Liver (tissue), 9 donors: ENCODE results near the gene GIMAP8. TPM values are rescaled to one million over a fixed set of nuclear protein-coding genes. Genes with fewer than 3 reads are reported as not detected.

Experiments used
- DNase-seq: peaks from one replicate; pipeline ENCODE4 v3.0.0-alpha.2; 2017; ENCODE audit warnings: low spot score
- H3K27ac ChIP-seq, 2 donors: one replicate each; pipeline ENCODE4 v1.7.0; 2013; ENCODE audit warnings: inconsistent platforms in 2 of 2, low read length in 2 of 2, control low read depth in 1 of 2, low read depth in 1 of 2, mild to moderate bottlenecking in 1 of 2
- H3K27me3 ChIP-seq, 4 donors: one replicate each; pipeline versions ENCODE4 v1.6.1 to v1.7.0; 2013; ENCODE audit warnings: low read length in 3 of 4, inconsistent platforms in 1 of 4, mild to moderate bottlenecking in 1 of 4, moderate library complexity in 1 of 4; ENCODE audit not compliant: control insufficient read depth in 4 of 4, insufficient read depth in 4 of 4
- H3K36me3 ChIP-seq, 4 donors: one replicate each; pipeline versions ENCODE4 v1.6.1 to v1.7.0; 2013; ENCODE audit warnings: low read length in 3 of 4, mild to moderate bottlenecking in 3 of 4, low read depth in 1 of 4, moderate library complexity in 1 of 4; ENCODE audit not compliant: control insufficient read depth in 4 of 4, insufficient read depth in 3 of 4
- H3K4me1 ChIP-seq, 4 donors: one replicate each; pipeline versions ENCODE4 v1.6.1 to v1.7.0; 2013; ENCODE audit warnings: low read length in 3 of 4, mild to moderate bottlenecking in 3 of 4, moderate library complexity in 1 of 4; ENCODE audit not compliant: control insufficient read depth in 4 of 4, insufficient read depth in 4 of 4
- H3K4me3 ChIP-seq, 3 donors: one replicate each; pipeline versions ENCODE4 v1.6.1 to v1.7.0; 2013; ENCODE audit warnings: low read length in 3 of 3, control low read depth in 1 of 3, low read depth in 1 of 3, mild to moderate bottlenecking in 1 of 3
- H3K9ac ChIP-seq, 2 donors: one replicate each; pipeline ENCODE4 v1.7.0; 2013; ENCODE audit warnings: low read length in 2 of 2, mild to moderate bottlenecking in 2 of 2, moderate library complexity in 2 of 2, control low read depth in 1 of 2, low read depth in 1 of 2
- H3K9me3 ChIP-seq, 4 donors: one replicate each; pipeline versions ENCODE4 v1.6.1 to v1.7.0; 2013; ENCODE audit warnings: low read length in 3 of 4; ENCODE audit not compliant: control insufficient read depth in 4 of 4
- EGR1 ChIP-seq, 2 donors: IDR thresholded peaks; 2 replicates each; pipeline ENCODE4 v1.6.1; 2016 to 2018; ENCODE audit warnings: antibody characterized with exemption in 2 of 2, low read depth in 2 of 2
- FOXA1 ChIP-seq: IDR thresholded peaks from 2 replicates; pipeline ENCODE4 v1.6.1; 2016; ENCODE audit warnings: antibody characterized with exemption
- FOXA2 ChIP-seq: IDR thresholded peaks from 2 replicates; pipeline ENCODE4 v1.6.1; 2016; ENCODE audit warnings: antibody characterized with exemption
- GABPA ChIP-seq, 2 donors: IDR thresholded peaks in 1 of 2; conservative IDR thresholded peaks in 1 of 2; 2 replicates each; pipeline ENCODE4 v1.6.1; 2016; ENCODE audit warnings: antibody characterized with exemption in 2 of 2, mild to moderate bottlenecking in 1 of 2, moderate library complexity in 1 of 2
- HNF4A ChIP-seq, 2 donors: conservative IDR thresholded peaks; 2 replicates each; pipeline ENCODE4 v1.6.1; 2016; ENCODE audit warnings: antibody characterized with exemption in 2 of 2, mild to moderate bottlenecking in 2 of 2
- HNF4G ChIP-seq: IDR thresholded peaks from 2 replicates; pipeline ENCODE4 v1.6.1; 2016; ENCODE audit warnings: antibody characterized with exemption
- JUND ChIP-seq, 2 donors: IDR thresholded peaks; 2 replicates each; pipeline ENCODE4 v1.6.1; 2016; ENCODE audit warnings: antibody characterized with exemption in 2 of 2
- NR2F2 ChIP-seq: IDR thresholded peaks from 2 replicates; pipeline ENCODE4 v1.6.1; 2016; ENCODE audit warnings: antibody characterized with exemption
- RAD21 ChIP-seq, 2 donors: IDR thresholded peaks; 2 replicates each; pipeline ENCODE4 v1.6.1; 2016; ENCODE audit warnings: antibody characterized with exemption in 2 of 2, mild to moderate bottlenecking in 2 of 2
- RXRA ChIP-seq, 2 donors: IDR thresholded peaks; 2 replicates each; pipeline ENCODE4 v1.6.1; 2017 to 2018; ENCODE audit warnings: antibody characterized with exemption in 2 of 2, mild to moderate bottlenecking in 1 of 2
- SP1 ChIP-seq: IDR thresholded peaks from 2 replicates; pipeline ENCODE4 v1.6.1; 2018; ENCODE audit warnings: antibody characterized with exemption, mild to moderate bottlenecking
- TAF1 ChIP-seq: conservative IDR thresholded peaks from 2 replicates; pipeline ENCODE4 v1.6.1; 2016; ENCODE audit warnings: antibody characterized with exemption, mild to moderate bottlenecking
- YY1 ChIP-seq: IDR thresholded peaks from 2 replicates; pipeline ENCODE4 v1.6.1; 2016; ENCODE audit warnings: antibody characterized with exemption, mild to moderate bottlenecking
- WGBS: extraction: QIAGEN DNeasy Blood & Tissue Kit; methylation state at CpG from one replicate; pipeline ENCODE4 v1.1.7; 2013; 5-methylcytosine and 5-hydroxymethylcytosine counted together
- polyA plus RNA-seq, 2 donors: library from polyadenylated mRNA; stranded (reverse) in 1 of 2; unstranded in 1 of 2; fragments of 200-250 nt in 1 of 2; fragments of >200 nt in 1 of 2; fragmentation: Nextera tagmentation in 1 of 2; extraction: Ambion mirVana in 1 of 2; gene quantifications; one replicate each; pipeline versions ENCODE4 v1.2.1 to v1.2.3, GENCODE V29; 2013 to 2015
- total RNA-seq, 2 donors: library from RNA; depleted of rRNA; stranded (reverse); fragments of >200 nt; gene quantifications; one replicate each; pipeline ENCODE4 v1.2.3, GENCODE V29; 2014
- TF ChIP-seq, protein P1 (sequence below): IDR thresholded peaks from 2 replicates; pipeline ENCODE4 v1.6.1; 2016; ENCODE audit warnings: antibody characterized with exemption
- TF ChIP-seq, protein P2 (sequence below): IDR thresholded peaks from 2 replicates; pipeline ENCODE4 v1.6.1; 2016; ENCODE audit warnings: antibody characterized with exemption
- TF ChIP-seq, protein P3 (sequence below): fragments of 150-350 bp; IDR thresholded peaks from 2 replicates; pipeline ENCODE4 v1.5.1; 2017; ENCODE audit warnings: improper control_type of control experiment, low read depth, low read length; ENCODE audit not compliant: missing input control
- TF ChIP-seq, protein P4 (sequence below): IDR thresholded peaks from 2 replicates; pipeline ENCODE4 v1.6.1; 2016; ENCODE audit warnings: antibody characterized with exemption
- donor health status: healthy.
- donor health status: healthy.
- donor health status: healthy.
- donor health status: healthy.
- donor health status: healthy.

The GIMAP8 gene
- total and polyA plus RNA-seq, 4 donors, result 1.6 to 9.4 (median 7.6) TPM

DNA sequence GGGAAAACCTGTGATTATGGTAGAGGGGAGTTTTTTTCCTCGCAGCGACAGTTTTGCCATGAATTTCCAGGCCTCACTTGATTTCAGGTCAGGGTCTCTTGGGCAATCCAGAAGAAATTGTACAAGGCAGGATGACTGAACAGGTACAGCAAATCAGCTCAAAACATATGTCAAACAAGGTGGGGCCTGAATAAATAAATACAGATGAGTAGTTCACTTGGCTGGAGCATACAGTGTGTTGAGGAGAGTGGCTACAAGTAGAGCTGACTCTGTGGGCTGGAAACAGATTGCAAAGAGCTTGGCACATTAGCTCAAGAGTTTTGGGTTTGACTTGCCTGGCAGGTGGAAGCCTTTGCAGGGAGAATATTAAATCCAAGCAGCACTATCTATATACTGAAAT is 15.0 kb downstream of the GIMAP8 start:
- no peak overlapping the region for H3K9ac ChIP-seq
- TF ChIP-seq JUND (IDR thresholded peaks at IDR 0.05) (no peak), HNF4A (conservative IDR thresholded peaks at IDR 0.05) (no peak), RXRA (IDR thresholded peaks at IDR 0.05) (no peak), NR2F2 (no peak), HNF4G (no peak), EGR1 (IDR thresholded peaks at IDR 0.05; ENCODE audit: low read depth in 2 of 2) (no peak), RAD21 (IDR thresholded peaks at IDR 0.05) (no peak), YY1 (no peak), FOXA1 (no peak), GABPA (IDR thresholded peaks at IDR 0.05 in 1 of 2, conservative IDR thresholded peaks at IDR 0.05 in 1 of 2) (no peak), TAF1 (no peak), SP1 (no peak)
- TF ChIP-seq, protein P1, sequence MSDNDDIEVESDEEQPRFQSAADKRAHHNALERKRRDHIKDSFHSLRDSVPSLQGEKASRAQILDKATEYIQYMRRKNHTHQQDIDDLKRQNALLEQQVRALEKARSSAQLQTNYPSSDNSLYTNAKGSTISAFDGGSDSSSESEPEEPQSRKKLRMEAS, result no peak
- TF ChIP-seq, protein P2, sequence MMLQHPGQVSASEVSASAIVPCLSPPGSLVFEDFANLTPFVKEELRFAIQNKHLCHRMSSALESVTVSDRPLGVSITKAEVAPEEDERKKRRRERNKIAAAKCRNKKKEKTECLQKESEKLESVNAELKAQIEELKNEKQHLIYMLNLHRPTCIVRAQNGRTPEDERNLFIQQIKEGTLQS, result no peak
- TF ChIP-seq, protein P3, sequence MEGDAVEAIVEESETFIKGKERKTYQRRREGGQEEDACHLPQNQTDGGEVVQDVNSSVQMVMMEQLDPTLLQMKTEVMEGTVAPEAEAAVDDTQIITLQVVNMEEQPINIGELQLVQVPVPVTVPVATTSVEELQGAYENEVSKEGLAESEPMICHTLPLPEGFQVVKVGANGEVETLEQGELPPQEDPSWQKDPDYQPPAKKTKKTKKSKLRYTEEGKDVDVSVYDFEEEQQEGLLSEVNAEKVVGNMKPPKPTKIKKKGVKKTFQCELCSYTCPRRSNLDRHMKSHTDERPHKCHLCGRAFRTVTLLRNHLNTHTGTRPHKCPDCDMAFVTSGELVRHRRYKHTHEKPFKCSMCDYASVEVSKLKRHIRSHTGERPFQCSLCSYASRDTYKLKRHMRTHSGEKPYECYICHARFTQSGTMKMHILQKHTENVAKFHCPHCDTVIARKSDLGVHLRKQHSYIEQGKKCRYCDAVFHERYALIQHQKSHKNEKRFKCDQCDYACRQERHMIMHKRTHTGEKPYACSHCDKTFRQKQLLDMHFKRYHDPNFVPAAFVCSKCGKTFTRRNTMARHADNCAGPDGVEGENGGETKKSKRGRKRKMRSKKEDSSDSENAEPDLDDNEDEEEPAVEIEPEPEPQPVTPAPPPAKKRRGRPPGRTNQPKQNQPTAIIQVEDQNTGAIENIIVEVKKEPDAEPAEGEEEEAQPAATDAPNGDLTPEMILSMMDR, result no peak
- TF ChIP-seq, protein P4, sequence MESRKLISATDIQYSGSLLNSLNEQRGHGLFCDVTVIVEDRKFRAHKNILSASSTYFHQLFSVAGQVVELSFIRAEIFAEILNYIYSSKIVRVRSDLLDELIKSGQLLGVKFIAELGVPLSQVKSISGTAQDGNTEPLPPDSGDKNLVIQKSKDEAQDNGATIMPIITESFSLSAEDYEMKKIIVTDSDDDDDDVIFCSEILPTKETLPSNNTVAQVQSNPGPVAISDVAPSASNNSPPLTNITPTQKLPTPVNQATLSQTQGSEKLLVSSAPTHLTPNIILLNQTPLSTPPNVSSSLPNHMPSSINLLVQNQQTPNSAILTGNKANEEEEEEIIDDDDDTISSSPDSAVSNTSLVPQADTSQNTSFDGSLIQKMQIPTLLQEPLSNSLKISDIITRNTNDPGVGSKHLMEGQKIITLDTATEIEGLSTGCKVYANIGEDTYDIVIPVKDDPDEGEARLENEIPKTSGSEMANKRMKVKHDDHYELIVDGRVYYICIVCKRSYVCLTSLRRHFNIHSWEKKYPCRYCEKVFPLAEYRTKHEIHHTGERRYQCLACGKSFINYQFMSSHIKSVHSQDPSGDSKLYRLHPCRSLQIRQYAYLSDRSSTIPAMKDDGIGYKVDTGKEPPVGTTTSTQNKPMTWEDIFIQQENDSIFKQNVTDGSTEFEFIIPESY, result no peak
- no peaks in the 10 kb centered on the region for H3K27me3 ChIP-seq
- peaks cover 0 to 17% (median 7%) of the 10 kb centered on the region in 4 donors for H3K9me3 ChIP-seq
- no peak overlapping the region for H3K4me3 ChIP-seq
- H3K36me3 ChIP-seq, result peaks cover 0 to 2% (median 0%) of the 10 kb centered on the region in 4 donors
- H3K27ac ChIP-seq, result no peak overlapping the region
- no peak for DNase-seq
- H3K4me1 ChIP-seq, result peaks cover 0 to 4% (median 0%) of the 10 kb centered on the region in 4 donors
- WGBS, result 96% methylated on average over 2 of the region's 2 CpGs

DNA sequence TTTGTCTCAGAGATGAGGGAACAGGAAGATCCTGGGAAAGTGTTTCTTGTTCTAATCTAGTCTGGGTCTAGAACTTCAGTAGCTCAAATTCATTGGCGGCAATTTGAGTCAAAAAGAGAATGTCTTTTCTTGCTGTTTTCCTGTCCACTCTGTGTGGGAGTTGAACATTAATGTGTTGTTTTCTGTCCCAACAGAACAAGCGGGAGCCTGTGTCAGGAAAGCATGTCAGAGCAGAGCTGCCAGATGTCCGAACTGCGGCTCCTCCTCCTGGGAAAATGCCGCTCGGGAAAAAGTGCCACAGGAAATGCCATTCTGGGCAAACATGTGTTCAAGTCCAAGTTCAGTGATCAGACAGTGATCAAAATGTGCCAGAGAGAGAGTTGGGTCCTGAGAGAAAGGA is 16.0 kb downstream of the GIMAP8 start:
- no peak overlapping the region for H3K9ac ChIP-seq
- H3K9me3 ChIP-seq, result peaks cover 0 to 11% (median 4%) of the 10 kb centered on the region in 4 donors
- WGBS, result 84% methylated on average over 6 of the region's 6 CpGs
- no peak for TF ChIP-seq TAF1
- TF ChIP-seq FOXA2, result no peak
- TF ChIP-seq, protein P3, result no peak
- no peak for TF ChIP-seq HNF4A (conservative IDR thresholded peaks at IDR 0.05)
- peaks cover 0 to 4% (median 0%) of the 10 kb centered on the region in 4 donors for H3K4me1 ChIP-seq
- no peak overlapping the region for H3K4me3 ChIP-seq
- no peak for DNase-seq
- no peak overlapping the region for H3K27ac ChIP-seq
- peaks cover 0 to 2% (median 0%) of the 10 kb centered on the region in 4 donors for H3K36me3 ChIP-seq
- H3K27me3 ChIP-seq, result no peaks in the 10 kb centered on the region
